NCI-H2029 (cell line): ENCODE results near the gene HSP90AA1.
A peak's percentile ranks its signal among the peaks of the same experiment; 100 is the strongest.
"Not testable (repeated sequence)": the region's sequence is repeated elsewhere in the genome, so short reads cannot be mapped to it uniquely, and the experiment has no call there.

ENCODE experiments used
- DNase-seq: peaks from one replicate; lab custom pipeline; 2025; lab: John Stamatoyannopoulos, UW

Gene HSP90AA1

GRCh38 chr14:102066041-102066451, 20.8 kb downstream of the HSP90AA1 start:
- no peak for DNase-seq

- not testable (repeated sequence) for DNase-seq
These were observed 22.3 kb downstream of the HSP90AA1 start for GRCh38 chr14:102064590-102064989.

- DNase-seq = no peak
These were observed 22.9 kb downstream of the HSP90AA1 start for GRCh38 chr14:102063808-102064429.

GRCh38 chr14:102063109-102063807, 23.6 kb downstream of the HSP90AA1 start:
- DNase-seq = no peak

- no peak for DNase-seq
These were observed 27.9 kb downstream of the HSP90AA1 start for GRCh38 chr14:102058961-102059360.

GRCh38 chr14:102058146-102058545, 28.7 kb downstream of the HSP90AA1 start:
- no peak for DNase-seq

GRCh38 chr14:102057480-102058114, 29.2 kb downstream of the HSP90AA1 start:
- no peak for DNase-seq

GRCh38 chr14:102056694-102057442, 30.0 kb downstream of the HSP90AA1 start:
- no peak for DNase-seq

GRCh38 chr14:102055181-102055901, 31.5 kb downstream of the HSP90AA1 start:
- DNase-seq = no peak

GRCh38 chr14:102052522-102052921, 34.3 kb downstream of the HSP90AA1 start:
- DNase-seq = no peak

- DNase-seq = no peak
These were observed 36.2 kb downstream of the HSP90AA1 start for GRCh38 chr14:102050625-102051024.

GRCh38 chr14:102050026-102050405, 36.8 kb downstream of the HSP90AA1 start:
- DNase-seq = no peak

GRCh38 chr14:102049258-102050025, 37.4 kb downstream of the HSP90AA1 start:
- DNase-seq = no peak

GRCh38 chr14:102047808-102048540, 38.9 kb downstream of the HSP90AA1 start:
- no peak for DNase-seq

GRCh38 chr14:102046337-102047278, 40.2 kb downstream of the HSP90AA1 start:
- peak; percentile 18 for DNase-seq

GRCh38 chr14:102044566-102044965, 42.3 kb downstream of the HSP90AA1 start:
- no peak for DNase-seq

- DNase-seq = no peak
These were observed 43.4 kb downstream of the HSP90AA1 start for GRCh38 chr14:102043251-102044025.

GRCh38 chr14:102042699-102043098, 44.1 kb downstream of the HSP90AA1 start:
- DNase-seq = no peak
